GM12873 (cell line): Measurements from ENCODE around the gene AGK.

Experiments used
- TF ChIP-seq, protein P1 (sequence below): IDR thresholded peaks from 2 replicates; pipeline ENCODE4 v1.5.1; 2012; ENCODE audit warnings: low read depth, mild to moderate bottlenecking, moderate library complexity, low read length, control low read depth; ENCODE audit not compliant: insufficient read depth; ENCODE audit errors: missing control alignments

Gene AGK

DNA sequence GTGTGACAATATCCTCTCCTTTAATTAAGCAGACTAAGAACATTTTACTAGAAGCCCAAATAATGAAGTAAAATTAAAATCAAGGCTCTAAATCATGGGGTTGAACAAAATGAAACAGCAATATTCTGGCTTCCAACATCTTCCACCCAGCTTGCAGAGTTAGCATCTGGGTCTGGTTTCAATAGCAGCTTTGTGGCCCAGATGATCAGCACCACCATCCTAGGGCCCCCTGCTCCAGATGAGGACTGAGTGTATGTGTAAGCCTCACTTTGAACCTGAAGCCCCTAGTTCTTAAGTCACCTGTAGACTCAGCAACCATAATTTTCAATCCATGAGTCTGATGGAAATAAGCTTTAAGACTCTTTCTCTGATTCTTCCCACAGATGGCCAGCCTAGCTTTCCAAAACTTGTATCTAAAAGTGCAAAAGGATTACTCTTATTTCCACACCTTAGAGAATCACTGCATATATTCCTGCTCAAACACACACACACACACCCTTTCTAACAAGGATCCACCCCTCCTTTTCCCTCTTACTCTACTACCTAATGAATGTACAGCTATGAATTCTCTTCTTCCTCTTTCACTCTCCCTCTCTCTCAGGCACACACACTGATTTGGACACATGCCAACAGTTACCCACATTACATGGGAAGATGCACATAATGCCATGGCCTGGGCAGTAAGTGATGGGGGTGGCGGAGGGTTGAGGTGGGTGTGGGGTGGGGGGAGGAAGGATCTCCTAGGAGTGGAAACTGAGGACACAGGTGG, 147.2 kb downstream of the AGK start:
- TF ChIP-seq, protein P1, sequence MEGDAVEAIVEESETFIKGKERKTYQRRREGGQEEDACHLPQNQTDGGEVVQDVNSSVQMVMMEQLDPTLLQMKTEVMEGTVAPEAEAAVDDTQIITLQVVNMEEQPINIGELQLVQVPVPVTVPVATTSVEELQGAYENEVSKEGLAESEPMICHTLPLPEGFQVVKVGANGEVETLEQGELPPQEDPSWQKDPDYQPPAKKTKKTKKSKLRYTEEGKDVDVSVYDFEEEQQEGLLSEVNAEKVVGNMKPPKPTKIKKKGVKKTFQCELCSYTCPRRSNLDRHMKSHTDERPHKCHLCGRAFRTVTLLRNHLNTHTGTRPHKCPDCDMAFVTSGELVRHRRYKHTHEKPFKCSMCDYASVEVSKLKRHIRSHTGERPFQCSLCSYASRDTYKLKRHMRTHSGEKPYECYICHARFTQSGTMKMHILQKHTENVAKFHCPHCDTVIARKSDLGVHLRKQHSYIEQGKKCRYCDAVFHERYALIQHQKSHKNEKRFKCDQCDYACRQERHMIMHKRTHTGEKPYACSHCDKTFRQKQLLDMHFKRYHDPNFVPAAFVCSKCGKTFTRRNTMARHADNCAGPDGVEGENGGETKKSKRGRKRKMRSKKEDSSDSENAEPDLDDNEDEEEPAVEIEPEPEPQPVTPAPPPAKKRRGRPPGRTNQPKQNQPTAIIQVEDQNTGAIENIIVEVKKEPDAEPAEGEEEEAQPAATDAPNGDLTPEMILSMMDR = no peak

DNA sequence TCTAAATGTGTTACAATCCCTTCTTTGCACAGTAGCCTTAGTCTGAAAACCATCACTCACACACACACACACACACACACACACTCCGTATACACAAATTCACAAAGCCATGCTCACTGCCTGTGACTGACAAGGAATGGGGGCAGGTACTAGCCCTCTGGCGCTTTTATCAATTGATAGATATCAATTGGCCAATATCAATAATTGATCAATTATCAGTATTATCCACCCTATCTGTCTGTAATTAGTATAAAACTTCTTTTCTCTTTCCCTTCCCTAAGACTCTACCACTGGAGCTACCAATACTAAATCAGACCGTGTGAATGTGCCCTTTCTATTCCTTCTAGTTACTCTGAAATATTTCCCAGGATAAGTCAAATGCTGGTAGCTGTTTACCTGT, 148.7 kb downstream of the AGK start:
- TF ChIP-seq, protein P1 = no peak

DNA sequence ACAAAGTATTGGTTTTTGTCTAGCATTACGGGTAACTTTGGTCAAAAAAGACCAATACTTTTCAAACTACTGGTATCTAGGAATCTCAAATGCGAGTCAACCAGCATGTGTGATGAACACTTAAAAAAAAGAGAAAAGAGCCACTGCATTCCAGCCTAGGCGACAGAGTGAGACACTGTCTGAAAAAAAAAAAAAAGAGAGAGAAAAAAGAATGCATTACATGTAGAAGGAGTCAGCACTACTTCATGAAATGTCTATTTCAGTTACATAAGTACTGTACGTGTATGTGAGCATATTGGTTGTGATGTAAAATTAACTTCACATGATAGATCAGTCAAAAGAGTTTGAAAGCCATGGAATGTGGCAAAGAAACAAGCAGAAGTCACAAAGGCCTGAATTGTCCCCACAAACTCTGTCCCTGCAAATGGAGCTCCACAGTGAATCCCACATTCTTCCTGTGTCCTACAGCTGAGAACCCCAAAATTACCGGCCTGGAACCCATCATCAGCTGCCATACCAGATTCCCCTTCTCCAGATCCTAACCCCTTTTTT, 149.2 kb downstream of the AGK start:
- TF ChIP-seq, protein P1 = no peak

DNA sequence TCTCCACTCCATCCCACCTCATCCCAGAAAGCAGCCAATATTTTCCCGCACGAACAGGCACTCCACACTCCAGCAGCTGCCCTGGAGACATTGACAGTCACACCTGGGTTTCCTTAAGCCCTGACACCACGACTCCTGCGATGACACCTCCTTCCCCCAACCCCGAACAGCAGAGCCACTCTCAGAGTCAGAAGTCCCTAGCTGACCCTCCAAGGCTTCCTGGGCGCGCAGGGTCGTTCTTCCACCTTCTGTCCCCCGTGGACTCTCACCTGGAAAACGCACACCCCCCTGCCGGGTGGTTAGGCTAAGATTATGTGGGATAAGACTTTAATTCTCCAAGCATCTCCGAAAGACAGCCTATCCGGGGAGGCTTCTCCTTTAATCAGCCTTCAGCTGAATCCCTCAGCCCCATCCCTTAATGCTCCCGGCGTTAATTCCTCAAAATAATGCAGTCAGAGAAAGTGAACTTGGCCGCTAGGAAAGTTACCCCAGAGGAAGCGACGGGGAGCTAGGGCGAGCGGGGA, 149.7 kb downstream of the AGK start:
- TF ChIP-seq, protein P1 = no peak

DNA sequence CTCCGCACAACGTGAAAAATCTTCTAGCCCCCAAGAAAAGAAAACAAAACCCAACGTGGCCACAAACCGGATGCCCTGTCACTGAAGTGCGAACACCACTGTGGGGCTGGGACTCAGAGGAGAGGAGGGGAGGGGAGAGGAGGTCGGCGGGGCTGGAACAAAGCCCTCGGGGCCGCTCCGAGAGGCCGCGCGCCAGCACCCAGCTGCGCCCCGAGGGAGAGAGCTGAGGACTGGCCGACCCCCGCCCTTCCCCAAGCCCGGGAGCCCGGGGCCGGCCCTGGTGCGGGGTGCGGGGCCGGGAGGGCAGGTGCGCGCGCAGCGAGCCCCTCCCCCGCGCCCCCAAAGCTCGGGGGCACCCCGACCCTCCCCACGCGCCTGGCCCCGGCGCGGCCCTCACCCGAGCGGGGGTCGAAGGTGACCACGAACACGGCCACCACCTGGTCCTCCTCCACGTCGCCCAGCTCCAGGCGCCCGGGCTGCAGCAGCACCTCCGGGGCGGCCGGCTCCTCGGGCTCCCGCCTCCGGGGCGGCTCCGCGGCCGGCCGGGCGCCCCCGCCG, 150.4 kb downstream of the AGK start:
- TF ChIP-seq, protein P1 = no peak

DNA sequence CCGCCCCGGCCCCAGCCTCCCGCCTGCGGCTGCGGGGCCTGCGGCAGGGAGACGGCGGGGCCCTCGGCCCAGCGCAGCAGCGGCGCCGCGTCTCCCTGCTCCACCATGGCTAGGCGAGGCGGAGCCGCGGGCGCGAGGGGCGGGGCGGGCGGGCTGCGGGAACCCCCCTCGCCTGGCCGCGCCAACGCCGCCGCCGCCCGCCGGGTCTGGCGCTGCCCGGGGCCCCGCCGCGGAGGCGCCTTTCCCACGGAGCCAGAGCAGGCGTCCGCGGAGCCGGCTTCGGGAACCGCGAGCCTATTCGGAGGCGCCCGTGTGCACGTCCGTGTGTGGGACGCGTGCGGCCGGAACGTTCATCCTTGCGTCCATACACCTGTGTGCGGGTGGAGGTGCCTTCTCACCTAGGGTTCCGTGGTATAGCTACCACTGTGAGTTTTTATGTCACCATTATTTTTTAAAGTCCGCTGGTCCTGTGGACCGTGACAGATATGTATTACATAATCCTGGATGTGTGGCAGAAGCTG, 150.9 kb downstream of the AGK start, which contains the start of gene DENND11:
Gene DENND11 (minus strand): TSS at position 120 of the 521 bp plus-strand sequence. CDS start 13 bp downstream, at position 107.
- TF ChIP-seq, protein P1 = no peak

DNA sequence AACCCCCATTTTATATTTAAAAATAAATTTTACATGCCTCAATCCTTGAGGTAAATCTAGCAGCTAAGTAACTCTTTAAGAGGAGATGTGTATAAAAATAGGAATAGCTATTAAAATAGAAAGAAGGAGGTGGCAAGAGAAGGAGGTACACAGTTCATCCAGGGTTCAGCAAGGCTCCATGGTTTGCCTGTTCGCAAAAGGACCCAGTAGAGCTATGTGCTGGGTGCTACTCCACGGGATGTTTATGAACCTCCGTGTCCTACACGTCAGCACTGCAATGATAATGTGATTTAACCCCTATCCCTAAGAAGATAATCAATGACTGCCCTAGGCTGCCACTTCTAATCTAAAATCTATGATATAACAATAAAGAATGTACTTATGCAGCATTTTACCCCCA, 151.7 kb downstream of the AGK start:
- TF ChIP-seq, protein P1 = no peak
